ENCODE results near the gene FRMPD4.

The FRMPD4 gene

GRCh38 chrX:12159799-12160198 is 21.5 kb downstream of the FRMPD4 start:
- TF ChIP-seq GATA2 (IDR thresholded peaks at IDR 0.05; ENCODE audit: low read depth, low read length) (no peak), GATA3 (IDR thresholded peaks at IDR 0.05; ENCODE audit: low read depth, low read length) (no peak)

GRCh38 chrX:12162420-12162819 is 24.1 kb downstream of the FRMPD4 start:
- TF ChIP-seq GATA3 (IDR thresholded peaks at IDR 0.05; ENCODE audit: low read depth, low read length): no peak
- TF ChIP-seq GATA2 (IDR thresholded peaks at IDR 0.05; ENCODE audit: low read depth, low read length): no peak

- no peak for TF ChIP-seq GATA2 (IDR thresholded peaks at IDR 0.05; ENCODE audit: low read depth, low read length)
- TF ChIP-seq GATA3 (IDR thresholded peaks at IDR 0.05; ENCODE audit: low read depth, low read length): no peak
Observed at GRCh38 chrX:12170755-12171154, 32.5 kb downstream of the FRMPD4 start.

GRCh38 chrX:12174358-12174757 is 36.1 kb downstream of the FRMPD4 start:
- no peak for TF ChIP-seq GATA3 (IDR thresholded peaks at IDR 0.05; ENCODE audit: low read depth, low read length)
- no peak for TF ChIP-seq GATA2 (IDR thresholded peaks at IDR 0.05; ENCODE audit: low read depth, low read length)

- no peak for TF ChIP-seq GATA3 (IDR thresholded peaks at IDR 0.05; ENCODE audit: low read depth, low read length)
- TF ChIP-seq GATA2 (IDR thresholded peaks at IDR 0.05; ENCODE audit: low read depth, low read length): no peak
Observed at GRCh38 chrX:12197030-12197429, 58.8 kb downstream of the FRMPD4 start.

- TF ChIP-seq GATA3 (IDR thresholded peaks at IDR 0.05; ENCODE audit: low read depth, low read length) (no peak), GATA2 (IDR thresholded peaks at IDR 0.05; ENCODE audit: low read depth, low read length) (no peak)
Observed at GRCh38 chrX:12206413-12206812, 68.1 kb downstream of the FRMPD4 start.

GRCh38 chrX:12210196-12210815 is 72.0 kb downstream of the FRMPD4 start:
- TF ChIP-seq GATA3 (IDR thresholded peaks at IDR 0.05; ENCODE audit: low read depth, low read length) (no peak), GATA2 (IDR thresholded peaks at IDR 0.05; ENCODE audit: low read depth, low read length) (no peak)

GRCh38 chrX:12210971-12211370 is 72.7 kb downstream of the FRMPD4 start:
- TF ChIP-seq GATA2 (IDR thresholded peaks at IDR 0.05; ENCODE audit: low read depth, low read length) (no peak), GATA3 (IDR thresholded peaks at IDR 0.05; ENCODE audit: low read depth, low read length) (no peak)

GRCh38 chrX:12223650-12224049 is 85.4 kb downstream of the FRMPD4 start:
- TF ChIP-seq GATA3 (IDR thresholded peaks at IDR 0.05; ENCODE audit: low read depth, low read length): no peak

- TF ChIP-seq GATA3 (IDR thresholded peaks at IDR 0.05; ENCODE audit: low read depth, low read length) (no peak), GATA2 (IDR thresholded peaks at IDR 0.05; ENCODE audit: low read depth, low read length) (no peak)
Observed at GRCh38 chrX:12225107-12225506, 86.8 kb downstream of the FRMPD4 start.

- TF ChIP-seq GATA2 (IDR thresholded peaks at IDR 0.05; ENCODE audit: low read depth, low read length) (no peak), GATA3 (IDR thresholded peaks at IDR 0.05; ENCODE audit: low read depth, low read length) (no peak)
Observed at GRCh38 chrX:12227412-12228041, 89.3 kb downstream of the FRMPD4 start.

GRCh38 chrX:12228862-12229261 is 90.6 kb downstream of the FRMPD4 start:
- TF ChIP-seq GATA3 (IDR thresholded peaks at IDR 0.05; ENCODE audit: low read depth, low read length) (no peak), GATA2 (IDR thresholded peaks at IDR 0.05; ENCODE audit: low read depth, low read length) (no peak)

- TF ChIP-seq GATA3 (IDR thresholded peaks at IDR 0.05; ENCODE audit: low read depth, low read length) (no peak), GATA2 (IDR thresholded peaks at IDR 0.05; ENCODE audit: low read depth, low read length) (no peak)
Observed at GRCh38 chrX:12229986-12230385, 91.7 kb downstream of the FRMPD4 start.

GRCh38 chrX:12234534-12235329 is 96.5 kb downstream of the FRMPD4 start:
- no peak for TF ChIP-seq GATA3 (IDR thresholded peaks at IDR 0.05; ENCODE audit: low read depth, low read length)
- TF ChIP-seq GATA2 (IDR thresholded peaks at IDR 0.05; ENCODE audit: low read depth, low read length): no peak

- no peak for TF ChIP-seq GATA3 (IDR thresholded peaks at IDR 0.05; ENCODE audit: low read depth, low read length)
Observed at GRCh38 chrX:12236156-12236555, 97.9 kb downstream of the FRMPD4 start.

All from SH-SY5Y (cell line).